ENCODE results near the gene SNRPD2. TPM values are rescaled to one million over a fixed set of nuclear protein-coding genes. Genes with fewer than 3 reads are reported as not detected.

The SNRPD2 gene
- total RNA-seq, 1 donor from 2014 or later = 471 TPM

DNA sequence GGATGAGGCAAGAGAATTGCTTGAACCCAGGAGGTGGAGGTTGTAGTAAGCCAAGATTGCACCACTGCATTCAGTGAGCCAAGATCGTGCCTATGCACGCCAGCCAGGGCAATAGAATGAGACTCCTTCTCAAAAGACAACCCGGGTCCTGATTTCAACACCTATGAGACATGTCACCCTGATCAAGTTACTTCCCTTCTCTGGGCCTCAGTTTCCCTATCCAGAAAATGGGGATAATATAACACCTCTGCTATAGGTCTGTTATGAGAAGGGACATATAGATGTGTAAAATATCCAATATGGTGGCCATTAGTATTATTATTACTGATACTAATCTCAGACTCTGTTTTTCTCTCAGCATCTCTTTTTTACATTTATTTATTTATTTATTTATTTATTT is 36.7 kb downstream of the SNRPD2 start:
- Mint-ChIP-seq H3K9me3 (no peaks in the 10 kb centered on the region), H3K4me1 (ENCODE audit: unreplicated experiment) (peaks cover 11% of the 10 kb centered on the region), H3K36me3 (no peaks in the 10 kb centered on the region), H3K4me3 (no peak overlapping the region), H3K27ac (no peak overlapping the region), H3K27me3 (peaks cover 4% of the 10 kb centered on the region)
- DNase-seq (ENCODE audit: extremely low spot score, unreplicated experiment) = no peak
- TF ChIP-seq CTCF (conservative IDR thresholded peaks at IDR 0.05) = no peak

GRCh38 chr19:45653634-45654033 is 38.1 kb downstream of the SNRPD2 start:
- Mint-ChIP-seq H3K9me3 (no peaks in the 10 kb centered on the region), H3K27me3 (no peaks in the 10 kb centered on the region), H3K27ac (peak overlapping the region; percentile 29), H3K4me1 (ENCODE audit: unreplicated experiment) (peaks cover 2% of the 10 kb centered on the region), H3K4me3 (no peak overlapping the region), H3K36me3 (no peaks in the 10 kb centered on the region)
- DNase-seq (ENCODE audit: extremely low spot score, unreplicated experiment) = no peak
- TF ChIP-seq CTCF (conservative IDR thresholded peaks at IDR 0.05) = no peak

- TF ChIP-seq CTCF (conservative IDR thresholded peaks at IDR 0.05) = no peak
- H3K36me3 Mint-ChIP-seq = no peaks in the 10 kb centered on the region
- H3K4me1 Mint-ChIP-seq (ENCODE audit: unreplicated experiment) = peaks cover 7% of the 10 kb centered on the region
- no peak overlapping the region for H3K27ac Mint-ChIP-seq
- no peak overlapping the region for H3K4me3 Mint-ChIP-seq
- H3K27me3 Mint-ChIP-seq = peaks cover 7% of the 10 kb centered on the region
- no peaks in the 10 kb centered on the region for H3K9me3 Mint-ChIP-seq
- DNase-seq (ENCODE audit: extremely low spot score, unreplicated experiment) = no peak
These were observed 41.0 kb downstream of the SNRPD2 start for GRCh38 chr19:45650722-45651121.

- peak overlapping the region; percentile 82 for H3K4me3 Mint-ChIP-seq
These were observed 45.4 kb downstream of the SNRPD2 start for GRCh38 chr19:45646345-45646698.

GRCh38 chr19:45645631-45646344 is 46.0 kb downstream of the SNRPD2 start:
- Mint-ChIP-seq H3K9me3 (peaks cover 7% of the 10 kb centered on the region), H3K4me1 (ENCODE audit: unreplicated experiment) (peaks cover 27% of the 10 kb centered on the region), H3K27ac (peak overlapping the region; percentile 62), H3K27me3 (peaks cover 16% of the 10 kb centered on the region), H3K4me3 (peak overlapping the region; percentile 82), H3K36me3 (peaks cover 5% of the 10 kb centered on the region)
- TF ChIP-seq CTCF (conservative IDR thresholded peaks at IDR 0.05) = no peak
- DNase-seq (ENCODE audit: extremely low spot score, unreplicated experiment) = peak; percentile 81

More at GRCh38 chr19:45646345-45646698, 45.4 kb downstream of the SNRPD2 start:
- DNase-seq (ENCODE audit: extremely low spot score, unreplicated experiment) = no peak
- Mint-ChIP-seq H3K27me3 (peaks cover 16% of the 10 kb centered on the region), H3K4me1 (ENCODE audit: unreplicated experiment) (peaks cover 22% of the 10 kb centered on the region), H3K9me3 (peaks cover 1% of the 10 kb centered on the region), H3K36me3 (no peaks in the 10 kb centered on the region), H3K27ac (peak overlapping the region; percentile 62)
- TF ChIP-seq CTCF (conservative IDR thresholded peaks at IDR 0.05) = no peak

Measured in type B pancreatic cell (in vitro differentiated cells).